ENCODE data around the gene SLC25A42.

- no peak for TF ChIP-seq EZH2 (IDR thresholded peaks at IDR 0.05; ENCODE audit: borderline replicate concordance)
- TF ChIP-seq CTCF (IDR thresholded peaks at IDR 0.05; ENCODE audit: poor library complexity), result no peak
- TF ChIP-seq EZH2phosphoT487 (IDR thresholded peaks at IDR 0.05; ENCODE audit: low read depth, severe bottlenecking, unreplicated experiment), result no peak
Measured at GRCh38 chr19:19133985-19134384, 70.2 kb downstream of the SLC25A42 start.
